Right renal pelvis (tissue), 4 donors: ENCODE data around the gene ZNF79. TPM values are rescaled to one million over a fixed set of nuclear protein-coding genes. Genes with fewer than 3 reads are reported as not detected.

Experiments used
- DNase-seq, 4 donors: peaks; one replicate each; pipeline ENCODE4 v3.0.0-alpha.2; 2013; ENCODE audit warnings: low read depth in 4 of 4, low spot score in 3 of 4, missing footprints in 1 of 4
- polyA plus RNA-seq, 4 donors: library from polyadenylated mRNA; unstranded; fragments of 120-200 nt; gene quantifications; one replicate each; pipeline ENCODE4 v1.2.1, GENCODE V29; 2013; ENCODE audit not compliant: insufficient read length in 4 of 4

ZNF79 gene
- polyA plus RNA-seq, 4 donors, result 6.3 to 8.3 (median 6.9) TPM

DNA sequence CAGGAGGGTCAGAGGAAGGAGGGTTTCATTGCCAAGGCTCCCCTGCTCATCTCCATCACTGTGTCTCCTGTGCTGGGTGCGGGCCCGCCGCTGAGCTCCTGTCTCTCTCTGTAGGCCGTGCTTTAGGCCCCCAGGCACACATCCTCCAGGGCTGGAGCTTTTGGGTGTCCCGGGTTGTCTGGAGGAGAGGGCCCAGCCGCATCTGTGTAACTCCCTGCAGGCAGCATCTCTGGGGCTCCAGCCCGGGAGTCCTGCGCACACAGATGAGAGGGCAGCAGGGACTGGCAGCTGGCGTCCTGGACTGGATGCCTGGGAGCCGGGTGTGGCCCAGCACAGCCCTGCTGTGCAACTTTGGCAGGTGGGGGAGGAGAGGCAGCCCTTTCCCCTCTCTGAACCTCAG lies 67.3 kb downstream of the ZNF79 start:
- DNase-seq, result no peak

DNA sequence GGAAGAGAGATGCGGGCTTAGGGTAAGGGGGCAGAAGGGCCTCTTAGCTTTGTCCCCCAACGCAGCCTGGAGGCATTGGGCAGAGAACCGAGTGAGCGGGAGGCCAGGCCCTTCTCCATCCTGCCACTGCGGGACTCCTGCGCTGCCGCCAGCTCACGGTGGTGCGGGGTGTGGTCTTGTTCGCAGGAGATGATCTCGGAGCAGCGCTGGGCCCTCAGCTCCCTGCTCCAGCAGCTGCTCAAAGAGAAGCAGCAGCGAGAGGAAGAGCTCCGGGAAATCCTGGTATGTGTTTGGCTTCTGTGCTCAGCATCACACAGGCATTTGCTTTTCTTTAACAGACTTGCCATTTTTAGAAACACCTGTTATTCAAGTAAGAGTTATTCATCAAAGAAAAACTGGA lies 68.4 kb downstream of the ZNF79 start:
- DNase-seq, result no peak

DNA sequence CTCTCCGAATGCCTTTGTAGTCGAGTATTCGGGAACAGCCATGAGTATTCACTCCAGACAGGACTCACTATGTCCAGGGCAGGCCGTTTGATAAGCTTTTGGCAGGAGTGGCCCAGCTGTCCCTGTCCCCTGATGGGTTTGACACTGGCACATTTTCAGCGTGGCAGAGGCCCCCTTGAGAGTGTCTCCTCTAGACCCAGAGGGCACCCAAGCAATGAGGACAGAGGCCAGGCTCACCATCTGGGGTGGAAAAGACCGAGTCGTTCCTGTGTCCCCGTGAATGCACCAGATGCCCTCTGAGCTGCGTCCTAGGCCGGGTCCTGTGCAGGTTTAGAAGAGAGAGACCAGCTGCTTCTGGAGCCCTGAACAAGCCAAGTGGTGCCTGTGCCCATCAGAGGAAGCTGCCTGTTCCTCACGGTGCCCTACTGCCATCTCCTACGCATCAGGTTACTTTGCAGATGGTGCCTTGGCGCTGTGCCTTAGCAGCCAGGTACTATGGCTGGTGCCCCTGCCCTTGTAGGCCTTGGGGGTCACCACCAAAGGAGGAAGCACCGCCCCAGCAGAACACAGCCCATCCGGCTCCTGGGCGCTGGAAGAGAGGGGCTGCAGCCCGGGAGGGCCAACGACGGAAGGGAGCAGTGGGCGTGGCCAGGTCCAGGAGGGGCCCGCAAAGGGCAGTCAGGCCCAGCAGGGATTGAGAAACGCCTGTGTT lies 69.6 kb downstream of the ZNF79 start:
- DNase-seq, result no peak

DNA sequence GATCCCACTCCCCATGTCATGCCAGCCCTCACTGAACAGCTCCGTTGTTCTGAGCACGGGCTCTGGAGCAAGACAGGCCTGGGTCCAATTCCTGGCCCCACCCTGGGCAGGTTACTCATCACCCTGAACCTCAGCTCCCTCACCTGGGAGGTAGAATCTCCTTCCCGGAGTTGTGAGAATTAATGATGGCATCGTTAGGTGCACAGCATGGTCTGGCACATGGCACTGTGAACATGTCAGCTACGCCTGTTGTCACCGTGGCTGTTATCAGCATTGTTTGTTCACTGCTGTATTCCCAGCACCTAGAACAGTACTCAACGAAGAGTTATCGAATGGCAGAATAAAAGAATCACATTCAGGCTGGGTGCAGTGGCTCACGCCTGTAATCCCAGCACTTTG lies 70.1 kb downstream of the ZNF79 start:
- no peak for DNase-seq

Other genes with a start within 250 kb of the ZNF79 start
- gene GARNL3, start 159.6 kb upstream of the ZNF79 start, polyA plus RNA-seq, result 10 to 100 TPM; 13.0 to 15.2 (median 14.3) TPM
- 10 to 100 TPM; 17.1 to 23.3 (median 19.9) TPM for gene SLC2A8, start 27.2 kb upstream of the ZNF79 start, polyA plus RNA-seq
- gene RPL12, start 27.0 kb downstream of the ZNF79 start, polyA plus RNA-seq, result 1,000 to 10,000 TPM; 1,449 to 1,745 (median 1,545) TPM
- gene LRSAM1, start 27.1 kb downstream of the ZNF79 start, polyA plus RNA-seq, result 10 to 100 TPM; 12.5 to 18.4 (median 16.8) TPM
- gene STXBP1, start 187.9 kb downstream of the ZNF79 start, polyA plus RNA-seq, result 10 to 100 TPM; 27.2 to 33.1 (median 30.8) TPM